Measurements from ENCODE around the gene BRWD1. TPM values are rescaled to one million over a fixed set of nuclear protein-coding genes. Genes with fewer than 3 reads are reported as not detected.
A peak's percentile ranks its signal among the peaks of the same experiment; 100 is the strongest.

BRWD1 gene
- total RNA-seq, 4 donors from 2014 or later = 63.8 to 281 (median 103) TPM

DNA sequence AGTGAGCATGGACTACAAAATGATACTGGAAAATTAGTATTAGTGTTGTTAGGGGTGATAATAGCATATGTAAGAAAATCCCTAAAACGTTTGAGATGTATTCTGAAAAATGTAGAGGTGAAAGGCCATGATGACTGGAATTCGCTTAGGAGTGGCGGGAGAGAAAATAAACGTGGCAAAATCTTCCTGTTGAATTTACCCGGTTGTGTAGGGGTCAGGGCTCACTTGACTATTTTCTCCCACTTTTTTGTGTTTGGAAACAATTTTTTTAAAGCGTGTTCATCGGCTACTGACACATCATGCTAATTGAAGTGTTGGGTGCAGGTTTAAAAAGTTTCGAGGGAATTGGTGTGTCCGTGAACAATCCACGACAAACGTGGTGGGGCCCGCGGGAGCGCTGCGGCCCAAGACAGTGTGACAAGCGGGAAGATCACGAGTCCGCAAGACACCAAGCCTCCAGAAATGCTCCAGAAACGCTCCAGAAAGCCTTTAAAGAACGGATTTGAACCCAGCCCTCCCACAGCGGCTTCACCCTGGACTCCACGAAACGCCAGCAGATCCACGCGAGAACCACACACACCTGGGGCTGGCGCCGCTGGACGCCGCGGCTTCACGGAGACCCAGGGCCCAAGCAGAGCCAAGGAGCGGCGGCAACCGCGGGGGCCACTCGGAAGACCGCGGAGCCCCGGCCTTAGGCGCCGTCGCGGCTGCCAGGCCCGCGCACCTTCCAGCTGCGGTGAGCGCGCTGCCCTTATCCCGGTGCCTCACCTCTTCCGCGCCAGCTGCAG lies 130.8 kb downstream of the BRWD1 start:
- peak; percentile 23 for DNase-seq
- Histone ChIP-seq H3K27ac (peak overlapping the region; percentile 91 to 95 (median 92)), H3K4me3 (peak overlapping the region; percentile 75 to 92 (median 80)), H3K4me1 (peaks cover 6 to 35% (median 22%) of the 10 kb centered on the region in 4 donors), H3K9me3 (no peaks in the 10 kb centered on the region), H3K27me3 (no peaks in the 10 kb centered on the region), H3K36me3 (peaks cover 0 to 4% (median under 1%) of the 10 kb centered on the region in 4 donors)
- no peak for TF ChIP-seq POLR2A (IDR thresholded peaks at IDR 0.05)
- TF ChIP-seq, protein P1, sequence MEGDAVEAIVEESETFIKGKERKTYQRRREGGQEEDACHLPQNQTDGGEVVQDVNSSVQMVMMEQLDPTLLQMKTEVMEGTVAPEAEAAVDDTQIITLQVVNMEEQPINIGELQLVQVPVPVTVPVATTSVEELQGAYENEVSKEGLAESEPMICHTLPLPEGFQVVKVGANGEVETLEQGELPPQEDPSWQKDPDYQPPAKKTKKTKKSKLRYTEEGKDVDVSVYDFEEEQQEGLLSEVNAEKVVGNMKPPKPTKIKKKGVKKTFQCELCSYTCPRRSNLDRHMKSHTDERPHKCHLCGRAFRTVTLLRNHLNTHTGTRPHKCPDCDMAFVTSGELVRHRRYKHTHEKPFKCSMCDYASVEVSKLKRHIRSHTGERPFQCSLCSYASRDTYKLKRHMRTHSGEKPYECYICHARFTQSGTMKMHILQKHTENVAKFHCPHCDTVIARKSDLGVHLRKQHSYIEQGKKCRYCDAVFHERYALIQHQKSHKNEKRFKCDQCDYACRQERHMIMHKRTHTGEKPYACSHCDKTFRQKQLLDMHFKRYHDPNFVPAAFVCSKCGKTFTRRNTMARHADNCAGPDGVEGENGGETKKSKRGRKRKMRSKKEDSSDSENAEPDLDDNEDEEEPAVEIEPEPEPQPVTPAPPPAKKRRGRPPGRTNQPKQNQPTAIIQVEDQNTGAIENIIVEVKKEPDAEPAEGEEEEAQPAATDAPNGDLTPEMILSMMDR (IDR thresholded peaks at IDR 0.05) = no peak
- no peak for TF ChIP-seq POLR2AphosphoS5 (IDR thresholded peaks at IDR 0.05)
- no peak for TF ChIP-seq EP300 (IDR thresholded peaks at IDR 0.05; ENCODE audit: low read depth)
- in situ Hi-C loops (cut with MboI; ENCODE audit: low pct_ligation_motif_present in 1 of 4, low pct_unique_long_range_greater_than_20kb in 1 of 4, low sequenced_read_pairs in 3 of 4) = loop anchor here in 1 of 4 donors (25.0 kb wide), 1 partner anchor 205 kb away; a partner anchor contains a TSS
- intact Hi-C loops (cut with DNase I; ENCODE audit: low total_unique reads) = no loop called here
- 0 to 1% methylated on average over 5 to 30 of the region's 51 CpGs for WGBS, 2 donors (ENCODE audit: low coverage in 1 of 2)

DNA sequence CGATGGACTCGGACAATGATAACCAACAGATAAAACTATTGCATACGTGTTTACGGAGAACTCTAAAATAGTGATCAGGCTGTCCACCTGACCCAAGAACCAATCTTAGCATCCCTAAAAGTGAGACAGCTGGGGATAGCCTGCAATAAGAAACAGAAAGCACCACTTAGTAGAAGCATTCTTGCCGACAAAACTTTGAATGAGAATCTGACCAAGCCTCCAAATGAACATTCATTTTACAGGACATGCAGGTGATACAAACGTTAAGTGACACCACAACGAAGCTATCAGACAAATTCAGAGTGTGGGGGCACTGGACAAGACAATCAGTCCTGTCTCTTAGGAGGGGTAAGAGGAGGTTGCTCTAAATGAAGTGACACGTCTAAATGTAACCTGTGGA lies 131.4 kb downstream of the BRWD1 start:
- peak overlapping the region in 3 of 4 donors; percentile 75 to 92 (median 80) for H3K4me3 ChIP-seq
- TF ChIP-seq, protein P1 (IDR thresholded peaks at IDR 0.05) = no peak
- TF ChIP-seq POLR2AphosphoS5 (IDR thresholded peaks at IDR 0.05) (no peak), EP300 (IDR thresholded peaks at IDR 0.05; ENCODE audit: low read depth) (no peak), POLR2A (IDR thresholded peaks at IDR 0.05) (no peak)
- no peaks in the 10 kb centered on the region for H3K9me3 ChIP-seq
- in situ Hi-C loops (cut with MboI; ENCODE audit: low pct_ligation_motif_present in 1 of 4, low pct_unique_long_range_greater_than_20kb in 1 of 4, low sequenced_read_pairs in 3 of 4) (loop anchor here in 1 of 4 donors (25.0 kb wide), 1 partner anchor 205 kb away; a partner anchor contains a TSS), intact Hi-C loops (cut with DNase I; ENCODE audit: low total_unique reads) (no loop called here)
- DNase-seq = no peak
- WGBS, 2 donors (ENCODE audit: low coverage in 1 of 2) = 29 to 32% methylated on average over 7 to 8 of the region's 8 CpGs
- peaks cover 6 to 33% (median 20%) of the 10 kb centered on the region in 4 donors for H3K4me1 ChIP-seq
- H3K27me3 ChIP-seq = no peaks in the 10 kb centered on the region
- peak overlapping the region; percentile 91 to 95 (median 92) for H3K27ac ChIP-seq
- H3K36me3 ChIP-seq = peaks cover 0 to 7% (median 2%) of the 10 kb centered on the region in 4 donors

DNA sequence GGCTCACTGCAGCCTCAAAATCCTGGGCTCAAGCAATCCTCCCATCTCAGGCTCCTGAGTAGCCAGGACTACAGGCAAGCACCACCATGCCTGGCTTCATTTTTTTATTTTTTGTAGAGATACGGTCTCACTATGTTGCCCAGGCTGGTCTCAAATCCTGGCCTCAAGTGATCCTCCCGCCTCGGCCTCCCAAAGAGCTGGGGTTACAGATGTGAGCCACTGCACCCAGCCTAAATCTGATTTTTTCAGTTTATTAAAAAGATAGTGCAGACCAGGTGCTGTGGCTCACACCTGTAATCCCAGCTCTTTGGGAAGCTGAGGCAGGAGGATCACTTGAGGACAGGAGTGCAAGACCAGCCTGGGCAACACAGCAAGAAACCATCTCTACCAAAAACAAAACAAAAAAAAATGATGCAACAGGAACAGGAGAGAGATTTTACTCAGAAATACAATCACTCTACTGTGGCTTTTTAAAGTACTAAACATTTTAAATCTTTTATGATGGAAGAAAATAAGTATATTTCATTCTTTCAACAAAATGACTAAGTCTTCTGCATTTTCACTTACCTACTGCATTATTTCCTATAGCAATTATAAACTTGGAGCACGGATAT lies 132.1 kb downstream of the BRWD1 start:
- Histone ChIP-seq H3K4me3 (no peak overlapping the region), H3K36me3 (peaks cover 0 to 9% (median 2%) of the 10 kb centered on the region in 4 donors), H3K27ac (no peak overlapping the region), H3K27me3 (no peaks in the 10 kb centered on the region), H3K4me1 (peaks cover 6 to 28% (median 17%) of the 10 kb centered on the region in 4 donors), H3K9me3 (no peaks in the 10 kb centered on the region)
- intact Hi-C loops (cut with DNase I; ENCODE audit: low total_unique reads) (no loop called here), in situ Hi-C loops (cut with MboI; ENCODE audit: low pct_ligation_motif_present in 1 of 4, low pct_unique_long_range_greater_than_20kb in 1 of 4, low sequenced_read_pairs in 3 of 4) (loop anchor here in 1 of 4 donors (25.0 kb wide), 1 partner anchor 206 kb away; a partner anchor contains a TSS)
- no peak for TF ChIP-seq POLR2A (IDR thresholded peaks at IDR 0.05)
- no peak for TF ChIP-seq EP300 (IDR thresholded peaks at IDR 0.05; ENCODE audit: low read depth)
- TF ChIP-seq POLR2AphosphoS5 (IDR thresholded peaks at IDR 0.05) = no peak
- TF ChIP-seq, protein P1 (IDR thresholded peaks at IDR 0.05) = no peak
- WGBS, 2 donors (ENCODE audit: low coverage in 1 of 2) = 69 to 79% methylated on average over 4 of the region's 4 CpGs
- no peak for DNase-seq

DNA sequence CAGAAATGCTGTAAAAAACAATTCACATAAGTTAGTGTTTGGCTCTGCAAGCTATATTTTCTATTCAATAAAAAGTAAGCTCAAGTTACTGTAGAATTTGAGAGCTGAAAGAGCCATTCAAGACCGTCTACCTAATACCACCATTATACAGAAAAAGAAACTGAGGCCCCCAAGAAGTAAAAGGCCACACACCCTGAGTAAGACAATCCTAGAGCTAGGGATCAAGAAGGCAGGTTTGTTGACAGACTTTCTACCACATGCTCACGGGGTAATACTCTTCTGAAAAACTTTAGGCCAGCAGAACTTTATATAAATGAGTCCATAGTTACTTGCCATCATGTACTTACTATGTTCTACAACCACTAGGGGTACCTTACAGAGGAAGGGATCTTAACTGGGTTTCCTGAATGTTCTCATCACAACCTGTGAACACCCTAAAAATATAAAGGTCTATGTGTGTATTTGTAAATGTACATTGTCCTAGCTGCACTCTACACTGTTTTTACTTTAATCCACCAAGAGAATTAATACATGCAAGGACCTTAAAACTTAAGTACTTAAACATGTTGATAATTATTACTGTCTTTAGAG lies 132.9 kb downstream of the BRWD1 start:
- Histone ChIP-seq H3K4me3 (no peak overlapping the region), H3K27ac (no peak overlapping the region), H3K27me3 (no peaks in the 10 kb centered on the region), H3K4me1 (peaks cover 6 to 28% (median 17%) of the 10 kb centered on the region in 4 donors), H3K9me3 (no peaks in the 10 kb centered on the region), H3K36me3 (peaks cover 0 to 9% (median 2%) of the 10 kb centered on the region in 4 donors)
- no peak for DNase-seq
- 93% methylated on average over 2 of the region's 2 CpGs; no CpG with 5 or more reads in 1 of the 2 donors for WGBS, 2 donors (ENCODE audit: low coverage in 1 of 2)
- in situ Hi-C loops (cut with MboI; ENCODE audit: low pct_ligation_motif_present in 1 of 4, low pct_unique_long_range_greater_than_20kb in 1 of 4, low sequenced_read_pairs in 3 of 4) = loop anchor here in 1 of 4 donors (25.0 kb wide), 1 partner anchor 207 kb away; a partner anchor contains a TSS
- intact Hi-C loops (cut with DNase I; ENCODE audit: low total_unique reads) = no loop called here
- no peak for TF ChIP-seq POLR2A (IDR thresholded peaks at IDR 0.05)
- TF ChIP-seq, protein P1 (IDR thresholded peaks at IDR 0.05) = peak in 3 of 5 experiments; percentile 9 to 17 (median 14)

All from transverse colon (tissue), 4 donors.